H1 (cell line): ENCODE data around the gene ICE1. TPM values are rescaled to one million over a fixed set of nuclear protein-coding genes. Genes with fewer than 3 reads are reported as not detected.

Source experiments
- CTCF ChIA-PET: fragments of 300-600 bp; sonication (Branson Sonifier 250); formaldehyde crosslinking; loops from one replicate; lab custom pipeline; 2021; ENCODE audit not compliant: partially characterized antibody; lab: Charles Lee
- POLR2A ChIA-PET: fragments of 300-600 bp; sonication (Branson Sonifier 250); formaldehyde crosslinking; loops from one replicate; lab custom pipeline; 2021; ENCODE audit warnings: inconsistent platforms; ENCODE audit not compliant: partially characterized antibody; lab: Charles Lee
- DNase-seq, 2 experiments: peaks; one replicate each; pipeline versions ENCODE4 v3.0.0 to v3.0.0-alpha.2; 2010 to 2022; ENCODE audit warnings: low spot score in 2 of 2, low read depth in 1 of 2, mixed read lengths in 1 of 2
- FAIRE-seq: peaks from 2 replicates; lab custom pipeline; 2011; peaks lifted over from hg19 to GRCh38; lab: Jason Lieb, UNC
- H2AFZ ChIP-seq: 2 replicates; pipeline ENCODE4 v1.8.1; 2012; ENCODE audit warnings: low read length, inconsistent platforms
- H2AK5ac ChIP-seq: 2 replicates; pipeline ENCODE4 v1.6.1; 2013; ENCODE audit warnings: low read depth, low read length
- H2BK120ac ChIP-seq: replicated peaks from 2 replicates; pipeline ENCODE3; 2013; ENCODE audit warnings: low read depth, low read length, inconsistent platforms
- H2BK12ac ChIP-seq: 2 replicates; pipeline ENCODE4 v1.6.1; 2013; ENCODE audit warnings: low read depth, low read length
- H2BK15ac ChIP-seq: 2 replicates; pipeline ENCODE4 v1.6.1; 2013; ENCODE audit warnings: low read length
- H2BK20ac ChIP-seq: 2 replicates; pipeline ENCODE4 v1.6.1; 2013; ENCODE audit warnings: low read length
- H2BK5ac ChIP-seq: 2 replicates; pipeline ENCODE4 v1.6.1; 2013; ENCODE audit warnings: low read depth, low read length
- H3K14ac ChIP-seq: 2 replicates; pipeline ENCODE4 v1.6.1; 2013; ENCODE audit warnings: inconsistent platforms; ENCODE audit not compliant: insufficient read length
- H3K18ac ChIP-seq: 2 replicates; pipeline ENCODE4 v1.6.1; 2013; ENCODE audit warnings: low read length; ENCODE audit errors: extremely low read depth
- H3K23ac ChIP-seq: 2 replicates; pipeline ENCODE4 v1.6.1; 2013; ENCODE audit warnings: inconsistent platforms; ENCODE audit not compliant: insufficient read length
- H3K23me2 ChIP-seq: 2 replicates; pipeline ENCODE4 v1.6.1; 2013; ENCODE audit warnings: low read depth, low read length
- H3K27ac ChIP-seq: 2 replicates; pipeline ENCODE4 v1.6.1; 2011; ENCODE audit warnings: low read depth, low read length, inconsistent platforms
- H3K27me3 ChIP-seq, 4 experiments: replicated peaks in 1 of 4; 1 replicate in 1 of 4; 2 replicates in 3 of 4; pipeline versions ENCODE4 v1.6.1 to v1.8.1; 2011 to 2013; ENCODE audit warnings: low read length in 3 of 4, mild to moderate bottlenecking in 3 of 4, inconsistent platforms in 2 of 4, mixed read lengths in 2 of 4, moderate library complexity in 1 of 4; ENCODE audit not compliant: control insufficient read depth in 3 of 4, insufficient read depth in 3 of 4; ENCODE audit errors: extremely low read depth in 1 of 4
- H3K36me3 ChIP-seq, 4 experiments: 2 replicates each; pipeline versions ENCODE4 v1.6.1 to v1.8.1; 2011 to 2013; ENCODE audit warnings: mild to moderate bottlenecking in 4 of 4, low read length in 3 of 4, moderate library complexity in 2 of 4, control low read depth in 1 of 4, inconsistent platforms in 1 of 4; ENCODE audit not compliant: insufficient read depth in 4 of 4, control insufficient read depth in 2 of 4
- H3K4ac ChIP-seq: replicated peaks from 2 replicates; pipeline ENCODE3; 2013; ENCODE audit warnings: low read length, low read depth, mixed read lengths, inconsistent platforms; ENCODE audit not compliant: insufficient read length
- H3K4me1 ChIP-seq, 4 experiments: replicated peaks in 1 of 4; 1 replicate in 1 of 4; 2 replicates in 3 of 4; pipeline versions ENCODE4 v1.6.1 to v1.8.1; 2011 to 2013; ENCODE audit warnings: low read length in 3 of 4, inconsistent platforms in 2 of 4, mixed read lengths in 1 of 4; ENCODE audit not compliant: insufficient read depth in 4 of 4, control insufficient read depth in 3 of 4
- H3K4me2 ChIP-seq, 2 experiments: 2 replicates each; pipeline versions ENCODE4 v1.6.1 to v1.8.1; 2011 to 2013; ENCODE audit warnings: low read depth in 2 of 2, low read length in 2 of 2, control low read depth in 1 of 2, inconsistent platforms in 1 of 2, mild to moderate bottlenecking in 1 of 2; ENCODE audit not compliant: insufficient read depth in 1 of 2
- H3K4me3 ChIP-seq, 4 experiments: fragments of 200-600, 300-600 bp in 1 of 4; sonication (generic), shearing (Covaris generic), sonication (Bioruptor Twin) in 1 of 4; 2 replicates each; pipeline versions ENCODE4 v1.5.1 to v1.8.1; 2011 to 2016; ENCODE audit warnings: low read length in 4 of 4, low read depth in 3 of 4, control low read depth in 2 of 4, inconsistent platforms in 2 of 4, mild to moderate bottlenecking in 2 of 4, mixed read lengths in 1 of 4, moderate library complexity in 1 of 4; ENCODE audit not compliant: insufficient read depth in 2 of 4; ENCODE audit errors: extremely low read depth in 1 of 4
- H3K56ac ChIP-seq: replicated peaks from 2 replicates; pipeline ENCODE3; 2013; ENCODE audit warnings: low read depth, mild to moderate bottlenecking, mixed read lengths, low read length, inconsistent platforms; ENCODE audit not compliant: insufficient read length
- H3K79me1 ChIP-seq: 2 replicates; pipeline ENCODE4 v1.6.1; 2013; ENCODE audit warnings: low read depth, low read length, control low read depth
- H3K79me2 ChIP-seq, 2 experiments: 2 replicates each; pipeline versions ENCODE4 v1.6.1 to v1.8.1; 2012 to 2013; ENCODE audit warnings: low read length in 2 of 2, mild to moderate bottlenecking in 2 of 2, inconsistent platforms in 1 of 2; ENCODE audit not compliant: insufficient read depth in 2 of 2, control insufficient read depth in 1 of 2
- H3K9ac ChIP-seq, 4 experiments: replicated peaks in 1 of 4; 1 replicate in 1 of 4; 2 replicates in 3 of 4; pipeline versions ENCODE4 v1.6.1 to v1.8.1; 2011 to 2013; ENCODE audit warnings: low read depth in 3 of 4, low read length in 3 of 4, control low read depth in 2 of 4, mild to moderate bottlenecking in 2 of 4, moderate library complexity in 2 of 4, inconsistent platforms in 1 of 4; ENCODE audit errors: extremely low read depth in 1 of 4
- H3K9me3 ChIP-seq, 2 experiments: 2 replicates each; pipeline versions ENCODE4 v1.6.1 to v1.8.1; 2012 to 2013; ENCODE audit warnings: mild to moderate bottlenecking in 2 of 2, moderate library complexity in 2 of 2, control low read depth in 1 of 2, inconsistent platforms in 1 of 2, low read depth in 1 of 2, low read length in 1 of 2, mixed read lengths in 1 of 2; ENCODE audit not compliant: insufficient read depth in 2 of 2
- H4K20me1 ChIP-seq, 2 experiments: replicated peaks in 1 of 2; 2 replicates each; pipeline versions ENCODE3 to v1.8.1; 2011 to 2013; ENCODE audit warnings: inconsistent platforms in 2 of 2, low read length in 2 of 2, mild to moderate bottlenecking in 1 of 2; ENCODE audit not compliant: insufficient read depth in 2 of 2, control insufficient read depth in 1 of 2
- H4K5ac ChIP-seq: 2 replicates; pipeline ENCODE4 v1.6.1; 2013; ENCODE audit warnings: low read length, low read depth, mixed read lengths, inconsistent platforms; ENCODE audit not compliant: insufficient read length
- H4K8ac ChIP-seq: 2 replicates; pipeline ENCODE4 v1.8.0; 2013; ENCODE audit warnings: mild to moderate bottlenecking, moderate library complexity, low read length, inconsistent platforms; ENCODE audit not compliant: insufficient read depth; ENCODE audit errors: extremely low read depth
- H4K91ac ChIP-seq: replicated peaks from 2 replicates; pipeline ENCODE3; 2013; ENCODE audit warnings: low read length, mixed read lengths, inconsistent platforms; ENCODE audit not compliant: insufficient read length
- ATF2 ChIP-seq: IDR thresholded peaks from 2 replicates; pipeline ENCODE4 v1.6.1; 2012; ENCODE audit warnings: low read length, inconsistent platforms
- BRCA1 ChIP-seq: IDR thresholded peaks from 2 replicates; pipeline ENCODE4 v1.6.1; 2012; ENCODE audit warnings: low read depth, low read length, improper control_type of control experiment
- EP300 ChIP-seq, 2 experiments: IDR thresholded peaks; 1 replicate in 1 of 2; 2 replicates in 1 of 2; pipeline ENCODE4 v1.6.1; 2011 to 2012; ENCODE audit warnings: low read depth in 2 of 2, low read length in 2 of 2, mild to moderate bottlenecking in 2 of 2, borderline replicate concordance in 1 of 2, inconsistent platforms in 1 of 2, moderate library complexity in 1 of 2
- FOSL1 ChIP-seq: IDR thresholded peaks from 2 replicates; pipeline ENCODE4 v1.6.1; 2011; ENCODE audit warnings: mild to moderate bottlenecking, low read depth, low read length, moderate library complexity; ENCODE audit not compliant: insufficient read depth
- KDM1A ChIP-seq: fragments of 200-600, 300-600 bp; sonication (generic); IDR thresholded peaks from 2 replicates; pipeline ENCODE4 v1.7.1; 2016; ENCODE audit warnings: mild to moderate bottlenecking, low read length, borderline replicate concordance
- RAD21 ChIP-seq, 2 experiments: IDR thresholded peaks in 1 of 2; conservative IDR thresholded peaks in 1 of 2; 2 replicates each; pipeline ENCODE4 v1.6.1; 2011; ENCODE audit warnings: low read depth in 2 of 2, low read length in 2 of 2, improper control_type of control experiment in 1 of 2, inconsistent platforms in 1 of 2, mild to moderate bottlenecking in 1 of 2, moderate library complexity in 1 of 2
- TCF12 ChIP-seq: IDR thresholded peaks from 2 replicates; pipeline ENCODE4 v1.6.1; 2011; ENCODE audit warnings: low read depth, mild to moderate bottlenecking, low read length
- WGBS, 2 experiments: shearing (Covaris generic) in 1 of 2; methylation state at CpG; one replicate each; pipeline versions ENCODE4 v1.1.6 to v1.1.7; 2013 to 2015; ENCODE audit warnings: low lambda C conversion rate in 2 of 2, mixed read lengths in 2 of 2, inconsistent platforms in 1 of 2, low coverage in 1 of 2, missing lambda C conversion rate in 1 of 2; ENCODE audit not compliant: insufficient replicate concordance in 2 of 2, insufficient coverage in 1 of 2, insufficient read length in 1 of 2; ENCODE audit errors: extremely low coverage in 1 of 2, missing lambda C conversion rate in 1 of 2; 5-methylcytosine and 5-hydroxymethylcytosine counted together
- polyA plus RNA-seq, 7 experiments: library from polyadenylated mRNA; depleted of rRNA in 3 of 7; stranded (reverse) in 5 of 7; unstranded in 2 of 7; fragments of >200 nt in 5 of 7; fragments of 200-250 nt in 2 of 7; gene quantifications; 1 replicate in 5 of 7; 2 replicates in 1 of 7; 4 replicates in 1 of 7; pipeline versions ENCODE4 v1.2.1 to v1.2.3, GENCODE V29; 2011 to 2013; ENCODE audit warnings: missing spikeins in 2 of 7, mixed read lengths in 2 of 7
- total RNA-seq: library from RNA; stranded (reverse); fragmentation: NEBNext Ultra II Directional; extraction: Animal tissue kit (Norgen Biotek cat#: 25700); gene quantifications from 2 replicates; pipeline ENCODE4 v1.2.1, GENCODE V29; 2021
- TF ChIP-seq, protein P1 (sequence below), 3 experiments: IDR thresholded peaks; 1 replicate in 2 of 3; 2 replicates in 1 of 3; pipeline versions ENCODE4 v1.5.1 to v1.6.1; 2011; ENCODE audit warnings: low read length in 3 of 3, mild to moderate bottlenecking in 3 of 3, inconsistent platforms in 2 of 3, low read depth in 1 of 3, moderate library complexity in 1 of 3; ENCODE audit not compliant: insufficient read depth in 1 of 3; ENCODE audit errors: control extremely low read depth in 1 of 3

Gene ICE1
- total and polyA plus RNA-seq, 2 of the 8 experiments (the other 6 are each of a cell fraction or from before 2014, with no cell fraction given), result 11.8 to 53.9 TPM

DNA sequence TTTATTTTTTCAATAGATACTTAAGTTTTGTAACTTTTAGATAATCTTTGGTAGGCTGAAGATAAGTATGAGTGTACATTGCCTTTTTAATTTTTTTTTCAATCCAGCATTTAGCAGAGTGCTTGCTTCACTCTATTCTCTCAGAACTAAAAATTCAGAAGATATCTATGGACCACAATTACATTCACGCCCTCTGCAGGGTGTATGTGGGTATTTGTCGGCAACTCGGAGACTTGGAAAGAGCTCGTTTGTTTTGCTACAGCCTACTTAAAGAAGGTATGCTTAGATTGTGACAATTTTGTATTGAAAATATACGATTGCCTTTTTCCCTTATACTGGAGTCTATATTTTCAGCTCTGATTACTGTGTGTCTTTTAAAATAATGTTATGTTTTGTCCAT lies 43.8 kb downstream of the ICE1 start:
- H2BK15ac ChIP-seq, result no peak overlapping the region
- H3K4me3 ChIP-seq, result no peak overlapping the region
- H3K9ac ChIP-seq, result no peak overlapping the region
- H3K27me3 ChIP-seq, result no peaks in the 10 kb centered on the region
- no peak overlapping the region for H4K91ac ChIP-seq
- no peak for FAIRE-seq
- H3K18ac ChIP-seq, result no peak overlapping the region
- no peak overlapping the region for H2BK5ac ChIP-seq
- H4K8ac ChIP-seq, result no peak overlapping the region
- no peak overlapping the region for H3K23ac ChIP-seq
- H4K5ac ChIP-seq, result no peak overlapping the region
- 90% methylated on average over 5 of the region's 5 CpGs; no CpG with 5 or more reads in 1 of the 2 experiments for WGBS, 2 experiments
- H3K14ac ChIP-seq, result no peak overlapping the region
- H2BK120ac ChIP-seq, result no peak overlapping the region
- peaks cover 7 to 69% (median 34%) of the 10 kb centered on the region in 4 experiments for H3K36me3 ChIP-seq
- no peaks in the 10 kb centered on the region for H3K4me1 ChIP-seq
- no peaks in the 10 kb centered on the region for H3K9me3 ChIP-seq
- H2BK20ac ChIP-seq, result no peak overlapping the region
- H3K79me2 ChIP-seq, result no peaks in the 10 kb centered on the region
- ChIA-PET POLR2A (interaction anchor here (0.7 to 1.3 kb wide), 2 partner anchors 13 to 44 kb away, joined by 3 read pairs; partner anchors contain the start of gene ICE1), CTCF (interaction anchor here (0.7 to 2.3 kb wide), 9 partner anchors 10 to 424 kb away, joined by 3 to 13 read pairs (median 3); no protein-coding TSS in a partner anchor)
- H4K20me1 ChIP-seq, result peaks cover 0 to 5% of the 10 kb centered on the region in 2 experiments
- H3K79me1 ChIP-seq, result no peaks in the 10 kb centered on the region
- H3K23me2 ChIP-seq, result no peaks in the 10 kb centered on the region
- H2BK12ac ChIP-seq, result no peak overlapping the region
- no peak overlapping the region for H2AK5ac ChIP-seq
- no peak overlapping the region for H2AFZ ChIP-seq
- H3K56ac ChIP-seq, result no peak overlapping the region
- H3K4me2 ChIP-seq, result no peak overlapping the region
- H3K4ac ChIP-seq, result no peak overlapping the region
- H3K27ac ChIP-seq, result no peak overlapping the region
- no peak for DNase-seq
- peak in 1 of 2 experiments; percentile 8; a peak in 1 of 4 replicates for TF ChIP-seq RAD21 (IDR thresholded peaks at IDR 0.05 in 1 of 2, conservative IDR thresholded peaks at IDR 0.05 in 1 of 2; ENCODE audit: low read depth in 2 of 2, low read length in 2 of 2)
- no peak for TF ChIP-seq ATF2
- TF ChIP-seq FOSL1, result no peak
- TF ChIP-seq EP300 (IDR thresholded peaks at IDR 0.05; ENCODE audit: borderline replicate concordance in 1 of 2, low read depth in 2 of 2, low read length in 2 of 2), result no peak
- no peak for TF ChIP-seq TCF12
- TF ChIP-seq, protein P1, sequence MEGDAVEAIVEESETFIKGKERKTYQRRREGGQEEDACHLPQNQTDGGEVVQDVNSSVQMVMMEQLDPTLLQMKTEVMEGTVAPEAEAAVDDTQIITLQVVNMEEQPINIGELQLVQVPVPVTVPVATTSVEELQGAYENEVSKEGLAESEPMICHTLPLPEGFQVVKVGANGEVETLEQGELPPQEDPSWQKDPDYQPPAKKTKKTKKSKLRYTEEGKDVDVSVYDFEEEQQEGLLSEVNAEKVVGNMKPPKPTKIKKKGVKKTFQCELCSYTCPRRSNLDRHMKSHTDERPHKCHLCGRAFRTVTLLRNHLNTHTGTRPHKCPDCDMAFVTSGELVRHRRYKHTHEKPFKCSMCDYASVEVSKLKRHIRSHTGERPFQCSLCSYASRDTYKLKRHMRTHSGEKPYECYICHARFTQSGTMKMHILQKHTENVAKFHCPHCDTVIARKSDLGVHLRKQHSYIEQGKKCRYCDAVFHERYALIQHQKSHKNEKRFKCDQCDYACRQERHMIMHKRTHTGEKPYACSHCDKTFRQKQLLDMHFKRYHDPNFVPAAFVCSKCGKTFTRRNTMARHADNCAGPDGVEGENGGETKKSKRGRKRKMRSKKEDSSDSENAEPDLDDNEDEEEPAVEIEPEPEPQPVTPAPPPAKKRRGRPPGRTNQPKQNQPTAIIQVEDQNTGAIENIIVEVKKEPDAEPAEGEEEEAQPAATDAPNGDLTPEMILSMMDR (IDR thresholded peaks at IDR 0.05; ENCODE audit: control extremely low read depth in 1 of 3, insufficient read depth in 1 of 3, low read depth in 1 of 3, low read length in 3 of 3), result peak in 1 of 3 experiments; percentile 5; a peak in 1 of 4 replicates
- TF ChIP-seq BRCA1, result no peak
- TF ChIP-seq KDM1A, result no peak
